Retinal pigment epithelial cell (primary cell): ENCODE measurements around the gene L1CAM.

Source experiments
- DNase-seq: peaks from one replicate; pipeline ENCODE4 v3.0.0-alpha.2; 2010; ENCODE audit warnings: low read depth
- H3K4me3 ChIP-seq: 2 replicates; pipeline ENCODE4 v1.5.1; 2011; ENCODE audit warnings: mild to moderate bottlenecking, low read length, control low read depth, moderate library complexity
- CTCF ChIP-seq: conservative IDR thresholded peaks from 2 replicates; pipeline ENCODE4 v1.5.1; 2011; ENCODE audit warnings: low read depth, low read length, control low read depth, inconsistent platforms

L1CAM gene

DNA sequence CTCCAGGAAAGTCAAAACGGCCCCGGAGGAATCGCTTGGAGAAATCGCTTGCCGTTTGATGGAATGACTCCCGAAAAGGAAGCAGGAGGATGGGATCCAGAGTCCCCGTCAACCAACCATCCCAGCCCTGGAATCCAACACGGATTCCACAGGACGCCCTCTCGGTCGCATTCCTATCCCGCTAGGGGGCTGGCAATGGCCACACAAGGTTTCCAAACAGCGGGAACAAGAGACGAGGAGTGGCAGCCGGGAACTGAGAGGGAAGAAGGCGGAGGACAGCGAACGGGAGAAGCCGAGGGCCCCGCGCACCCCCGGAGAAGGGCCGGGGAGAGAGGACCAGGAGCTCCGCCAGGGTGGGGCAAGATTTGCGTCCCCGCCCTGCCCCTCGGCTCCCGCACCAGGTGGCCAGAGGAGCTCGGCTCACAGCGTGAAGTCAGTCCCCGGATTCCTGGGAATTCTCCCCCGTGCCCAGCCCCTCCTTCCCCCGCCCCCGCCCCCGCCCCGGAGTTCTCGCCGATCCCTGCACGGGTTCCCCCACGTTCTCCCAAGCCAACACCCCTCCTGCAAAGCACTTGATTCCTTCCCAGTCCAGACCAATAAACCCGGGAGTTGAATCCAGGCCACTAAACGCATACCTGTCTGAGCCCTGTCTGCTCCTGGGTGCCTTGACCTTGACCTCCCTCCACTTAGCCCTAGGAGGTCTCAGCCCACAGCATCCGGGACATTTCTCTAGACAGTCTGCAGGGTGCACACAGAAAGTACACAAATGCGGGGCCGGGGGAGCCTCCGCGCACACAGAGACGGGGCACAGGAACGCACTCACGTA is 57.0 kb downstream of the L1CAM start:
- H3K4me3 ChIP-seq: no peak overlapping the region
- TF ChIP-seq CTCF: no peak
- DNase-seq: no peak

DNA sequence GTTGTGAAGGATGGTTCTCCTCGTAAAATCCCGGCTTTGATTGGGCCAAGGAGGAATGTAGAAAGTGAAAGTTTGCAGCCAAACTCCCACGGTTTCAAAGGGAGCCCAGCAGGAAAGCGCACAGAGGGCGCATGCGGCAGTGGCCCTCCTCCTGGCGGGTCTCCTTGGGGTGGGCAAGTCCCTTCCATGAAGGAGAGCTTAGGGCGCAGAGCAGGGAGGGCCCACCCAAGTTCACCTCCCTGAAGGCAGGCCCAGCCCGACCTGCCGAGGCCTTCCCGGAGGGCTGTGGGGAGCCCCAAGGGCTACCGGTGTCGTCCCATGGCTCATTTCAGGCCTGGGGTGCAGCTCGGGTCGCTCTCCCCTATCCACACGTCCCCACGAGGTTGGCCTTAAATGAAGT is 57.7 kb downstream of the L1CAM start:
- DNase-seq: no peak
- no peak for TF ChIP-seq CTCF
- no peak overlapping the region for H3K4me3 ChIP-seq

GRCh38 chrX:153827903-153828302 is 58.1 kb downstream of the L1CAM start:
- H3K4me3 ChIP-seq: no peak overlapping the region
- DNase-seq: no peak

GRCh38 chrX:153827016-153827415 is 59.0 kb downstream of the L1CAM start:
- no peak for TF ChIP-seq CTCF
- no peak for DNase-seq
- H3K4me3 ChIP-seq: no peak overlapping the region

More at GRCh38 chrX:153827903-153828302, 58.1 kb downstream of the L1CAM start:
- no peak for TF ChIP-seq CTCF

- DNase-seq: no peak
- no peak overlapping the region for H3K4me3 ChIP-seq
- no peak for TF ChIP-seq CTCF
These were observed 60.9 kb downstream of the L1CAM start for GRCh38 chrX:153825042-153825441.

DNA sequence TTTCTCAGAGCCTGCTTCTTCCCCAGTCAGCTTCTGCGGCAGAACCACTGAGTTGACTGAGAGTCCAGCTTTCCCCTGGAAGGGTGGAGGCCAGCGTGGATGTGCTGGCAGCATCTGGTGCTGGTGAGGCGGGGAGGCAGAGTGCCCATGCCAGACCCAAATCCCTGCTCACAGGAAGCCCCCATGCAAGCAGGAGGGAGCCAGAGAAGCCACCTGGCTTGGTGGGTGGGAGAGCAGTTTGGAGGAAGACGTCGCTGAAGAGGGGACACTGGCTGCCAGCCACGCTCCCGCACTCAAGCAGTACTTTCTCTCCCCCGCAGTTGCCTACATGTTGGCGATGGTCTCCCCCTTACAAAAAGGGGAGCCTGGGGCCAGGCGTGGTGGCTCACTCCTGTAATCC is 61.6 kb downstream of the L1CAM start:
- TF ChIP-seq CTCF: no peak
- no peak overlapping the region for H3K4me3 ChIP-seq
- no peak for DNase-seq

DNA sequence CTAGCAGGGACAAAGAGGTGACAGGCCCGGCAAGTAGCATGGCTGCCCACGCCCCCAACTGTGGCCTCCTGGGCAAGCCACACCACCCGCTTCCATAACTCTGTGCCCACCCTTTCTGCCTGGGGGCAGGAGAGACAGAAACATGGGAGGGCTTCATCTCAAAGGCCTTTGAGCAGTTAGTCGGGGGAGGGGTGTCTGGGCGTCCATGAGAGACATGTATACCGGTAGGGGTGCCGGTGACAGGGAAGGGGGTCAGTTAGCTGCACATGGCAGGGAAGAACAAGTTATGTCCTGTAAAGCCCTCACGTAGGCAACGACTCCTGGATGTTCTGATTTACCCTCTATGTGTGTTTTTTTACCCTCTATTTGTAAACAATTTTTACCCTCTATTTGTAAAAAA is 64.9 kb downstream of the L1CAM start:
- no peak for DNase-seq
- no peak overlapping the region for H3K4me3 ChIP-seq
- no peak for TF ChIP-seq CTCF
